Large intestine (tissue), 3 donors: ENCODE data around the gene SPIB. TPM values are rescaled to one million over a fixed set of nuclear protein-coding genes. Genes with fewer than 3 reads are reported as not detected.

Experiments used
- DNase-seq, 2 donors: peaks; one replicate each; pipeline versions ENCODE4 v3.0.0 to v3.0.0-alpha.2; 2013
- H3K27ac ChIP-seq: one replicate; pipeline ENCODE4 v1.5.1; 2013; ENCODE audit warnings: low read length
- H3K27me3 ChIP-seq: 2 replicates; pipeline ENCODE4 v1.6.1; 2013; ENCODE audit warnings: low read length; ENCODE audit not compliant: control insufficient read depth, insufficient read depth
- H3K36me3 ChIP-seq: 2 replicates; pipeline ENCODE4 v1.6.1; 2013; ENCODE audit warnings: low read length; ENCODE audit not compliant: control insufficient read depth, insufficient read depth
- H3K4me1 ChIP-seq: one replicate; pipeline ENCODE4 v1.6.1; 2013; ENCODE audit warnings: low read length; ENCODE audit not compliant: control insufficient read depth, insufficient read depth
- H3K4me3 ChIP-seq: one replicate; pipeline ENCODE4 v1.5.1; 2013; ENCODE audit warnings: low read length
- H3K9me3 ChIP-seq: one replicate; pipeline ENCODE4 v1.6.1; 2013; ENCODE audit warnings: mild to moderate bottlenecking, low read depth, low read length, moderate library complexity; ENCODE audit not compliant: control insufficient read depth
- WGBS: methylation state at CpG from one replicate; pipeline ENCODE4 v1.1.5; 2013; ENCODE audit warnings: low lambda C conversion rate; ENCODE audit not compliant: insufficient coverage; 5-methylcytosine and 5-hydroxymethylcytosine counted together
- polyA plus RNA-seq: library from polyadenylated mRNA; unstranded; fragments of 120-200 nt; gene quantifications from one replicate; pipeline ENCODE4 v1.2.1, GENCODE V29; 2013

The SPIB gene
- polyA plus RNA-seq, 1 donor: 13.5 TPM

- H3K4me1 ChIP-seq: peaks cover 8% of the 10 kb centered on the region
- no peak for DNase-seq
- no peak overlapping the region for H3K4me3 ChIP-seq
- no peaks in the 10 kb centered on the region for H3K27me3 ChIP-seq
- H3K9me3 ChIP-seq: peaks cover 21% of the 10 kb centered on the region
- H3K27ac ChIP-seq: no peak overlapping the region
- H3K36me3 ChIP-seq: peaks cover 54% of the 10 kb centered on the region
- WGBS: no CpG with 5 or more reads among the region's 37 CpGs
Observed at GRCh38 chr19:50480281-50481111, 61.8 kb downstream of the SPIB start.

Other genes with a start within 250 kb of the SPIB start
- 221 TPM for gene MYH14, start 215.3 kb upstream of the SPIB start, polyA plus RNA-seq
- 3.1 TPM for gene KCNC3, start 89.6 kb upstream of the SPIB start, polyA plus RNA-seq
- gene NAPSA, start 53.3 kb upstream of the SPIB start, polyA plus RNA-seq: 2.8 TPM
- gene NR1H2, start 42.5 kb upstream of the SPIB start, polyA plus RNA-seq: 34.2 TPM
- 26.1 TPM for gene POLD1, start 34.6 kb upstream of the SPIB start, polyA plus RNA-seq
- gene MYBPC2, start 14.0 kb downstream of the SPIB start, polyA plus RNA-seq: 0.37 TPM
- gene EMC10, start 57.6 kb downstream of the SPIB start, polyA plus RNA-seq: 142 TPM
- 2.7 TPM for gene GARIN5A, start 57.9 kb downstream of the SPIB start, polyA plus RNA-seq
- 20.1 TPM for gene JOSD2, start 92.3 kb downstream of the SPIB start, polyA plus RNA-seq
- gene ASPDH, start 95.0 kb downstream of the SPIB start, polyA plus RNA-seq: 4.4 TPM
- gene LRRC4B, start 149.5 kb downstream of the SPIB start, polyA plus RNA-seq: 6.9 TPM
- gene SYT3, start 220.9 kb downstream of the SPIB start, polyA plus RNA-seq: 0.93 TPM
- gene C19orf81, start 230.5 kb downstream of the SPIB start, polyA plus RNA-seq: 0.46 TPM